GM12872 (cell line): ENCODE measurements around the gene VENTX.

Experiments used
- CTCF ChIP-seq: IDR thresholded peaks from 3 replicates; pipeline ENCODE4 v1.5.1; 2011; ENCODE audit warnings: low read depth, mild to moderate bottlenecking, low read length, moderate library complexity; ENCODE audit not compliant: insufficient read depth

VENTX gene

GRCh38 chr10:133229265-133230043 is 8.2 kb upstream of the VENTX start:
- no peak for TF ChIP-seq CTCF

GRCh38 chr10:133230044-133230361 is 7.7 kb upstream of the VENTX start, which contains the start of gene UTF1:
UTF1 (plus strand) TSS chr10:133230217; CDS start chr10:133230289, 72 bp downstream.
- no peak for TF ChIP-seq CTCF

- TF ChIP-seq CTCF, result no peak
These were observed 7.1 kb upstream of the VENTX start for GRCh38 chr10:133230387-133231195.

- TF ChIP-seq CTCF, result no peak
These were observed 6.3 kb upstream of the VENTX start for GRCh38 chr10:133231244-133231945.

GRCh38 chr10:133231946-133232574 is 5.6 kb upstream of the VENTX start:
- no peak for TF ChIP-seq CTCF

GRCh38 chr10:133235265-133235855 is 2.3 kb upstream of the VENTX start:
- TF ChIP-seq CTCF, result no peak
